HG03460 (cell line): ENCODE measurements around the gene GRK1.

ENCODE experiments used
- ATAC-seq: cut with Tn5 transposase; IDR thresholded peaks from one replicate; pipeline ENCODE4 v1.9.1; 2021; ENCODE audit not compliant: unreplicated experiment

GRK1 gene

GRCh38 chr13:113754691-113755090 is 87.7 kb downstream of the GRK1 start:
- no peak for ATAC-seq

GRCh38 chr13:113756441-113757097 is 89.5 kb downstream of the GRK1 start:
- no peak for ATAC-seq

DNA sequence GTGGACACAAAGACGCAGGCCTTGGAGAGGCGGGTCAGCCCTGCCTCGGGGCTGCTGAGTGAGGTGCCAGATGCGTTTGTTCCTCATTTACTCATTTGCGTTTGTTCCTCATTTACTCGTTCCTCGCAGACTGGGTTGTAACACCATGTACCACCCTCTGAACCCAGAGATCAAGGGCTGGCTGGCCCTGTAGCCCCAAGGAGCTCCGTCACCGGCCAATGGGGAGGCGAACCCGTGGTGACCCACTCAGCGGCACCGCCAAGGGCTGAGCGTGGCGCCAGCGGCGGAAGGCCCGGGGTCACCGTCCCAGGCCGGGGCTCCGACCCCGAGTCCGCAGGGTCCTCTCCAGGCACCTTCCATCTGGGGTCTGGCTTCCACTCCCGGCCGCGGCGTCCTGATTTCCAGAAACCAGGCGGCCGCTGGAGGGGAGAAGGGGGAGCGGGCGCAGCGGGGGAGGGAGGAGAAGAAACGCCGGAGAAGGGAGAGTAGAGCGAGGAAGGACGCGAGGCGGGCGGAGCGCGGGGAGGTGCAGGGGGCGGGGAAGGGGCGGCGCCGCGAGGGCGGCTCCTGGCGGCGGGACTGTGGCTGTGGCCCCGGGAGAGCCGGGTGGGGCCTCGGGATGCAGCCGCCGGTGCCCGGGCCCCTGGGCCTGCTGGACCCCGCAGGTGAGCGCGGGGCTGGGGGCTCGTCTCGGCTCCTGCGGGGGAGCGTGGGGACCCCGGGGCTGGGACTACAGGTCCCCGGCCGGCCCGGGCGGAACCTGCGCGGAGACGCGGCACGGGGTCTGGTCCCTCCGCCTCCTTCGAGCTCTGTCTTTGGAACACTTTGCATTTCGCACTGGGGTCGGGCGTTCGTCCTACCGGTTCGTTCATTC is 91.9 kb downstream of the GRK1 start, which contains the start of gene TMEM255B:
TMEM255B (plus strand) TSS at position 576 of the 874 bp plus-strand sequence; CDS start at position 620, 44 bp downstream.
- ATAC-seq = peak; percentile 82

DNA sequence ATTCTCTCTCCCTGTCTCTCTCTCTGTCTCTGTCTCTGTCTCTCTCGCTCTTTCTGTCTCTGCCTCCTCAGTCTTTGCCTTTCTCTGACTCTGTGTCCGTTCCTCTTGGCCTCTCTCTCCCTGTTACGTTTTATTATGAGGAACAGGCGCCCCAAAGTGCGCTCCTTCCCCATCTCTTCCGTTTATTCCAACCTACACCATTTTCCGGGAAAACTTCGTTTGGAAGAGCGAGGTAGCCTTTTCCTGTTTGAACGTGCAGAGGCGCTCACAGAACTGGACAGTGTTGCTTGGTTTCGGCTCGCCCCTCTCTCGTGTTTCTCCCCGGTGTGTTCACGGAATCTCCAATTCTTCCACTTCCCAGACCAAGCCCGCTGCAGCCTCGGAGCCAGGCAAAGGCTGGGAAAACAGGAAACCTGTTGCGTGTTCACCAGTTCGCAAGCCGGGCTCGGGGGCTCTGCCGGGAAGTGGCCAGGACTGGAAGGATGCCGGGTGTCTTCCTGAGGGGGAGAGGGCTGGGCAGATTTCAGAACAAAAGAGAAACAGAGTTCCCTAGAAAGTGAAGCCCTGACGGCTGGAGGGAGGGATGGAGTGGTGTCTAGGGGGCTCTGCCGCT is 92.6 kb downstream of the GRK1 start:
- no peak for ATAC-seq

- no peak for ATAC-seq
Measured at GRCh38 chr13:113761136-113761535, 94.1 kb downstream of the GRK1 start.

DNA sequence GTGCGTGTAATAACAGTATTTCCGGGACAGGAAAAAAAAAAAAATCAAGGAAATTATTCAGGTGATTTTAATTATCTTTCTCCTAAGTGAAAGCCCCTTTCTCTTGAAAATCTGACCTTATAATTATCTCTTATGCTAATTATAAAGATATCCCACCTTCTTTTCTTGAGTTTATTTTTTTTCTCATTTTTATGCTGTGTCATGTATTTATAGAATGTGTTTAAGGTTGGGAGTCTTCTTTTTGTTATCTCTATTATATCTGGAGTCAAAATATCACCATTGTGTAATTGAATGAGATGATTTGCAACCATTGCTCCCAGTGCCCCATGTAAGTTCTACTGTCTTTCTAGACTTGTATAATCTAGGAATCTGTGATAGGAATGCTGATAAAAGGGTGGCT is 95.1 kb downstream of the GRK1 start:
- ATAC-seq = no peak

DNA sequence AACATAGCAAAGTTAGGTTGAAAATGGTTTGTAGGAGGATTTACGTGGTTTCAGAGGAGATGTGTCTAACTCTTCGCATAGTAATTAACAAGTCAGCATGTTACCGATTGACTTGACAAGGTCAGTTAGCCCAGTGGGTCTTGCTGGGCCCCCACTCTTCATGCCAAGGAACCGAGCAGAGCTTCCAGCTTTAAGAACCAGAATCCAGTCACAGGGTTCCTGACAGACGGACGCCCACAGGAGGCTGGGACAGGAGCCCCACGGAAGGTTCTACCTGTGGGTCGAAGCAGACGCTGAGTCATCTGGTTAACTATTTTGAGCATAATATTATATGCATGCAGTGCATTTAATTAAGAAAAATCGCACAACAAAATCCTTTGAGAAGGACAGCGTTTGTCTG is 95.5 kb downstream of the GRK1 start:
- ATAC-seq = no peak

DNA sequence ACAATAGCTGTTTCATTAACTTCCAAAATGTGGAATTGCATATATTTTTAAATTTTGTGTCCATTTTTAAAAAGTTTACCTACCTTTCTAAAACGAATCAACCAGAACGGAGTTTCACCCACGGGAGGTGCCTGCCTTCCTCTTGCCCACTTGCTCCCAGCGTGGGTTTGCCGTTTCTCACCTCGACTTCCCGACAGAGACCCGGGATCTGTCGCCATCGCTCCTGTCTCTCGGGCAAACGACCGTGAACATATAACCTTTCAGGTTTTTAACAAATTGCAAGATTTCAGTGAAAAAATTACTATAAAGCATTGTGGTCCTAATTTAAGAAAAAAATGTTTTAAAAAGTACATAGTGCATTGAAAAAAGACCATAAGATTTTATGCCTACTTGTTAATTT is 96.2 kb downstream of the GRK1 start:
- no peak for ATAC-seq

DNA sequence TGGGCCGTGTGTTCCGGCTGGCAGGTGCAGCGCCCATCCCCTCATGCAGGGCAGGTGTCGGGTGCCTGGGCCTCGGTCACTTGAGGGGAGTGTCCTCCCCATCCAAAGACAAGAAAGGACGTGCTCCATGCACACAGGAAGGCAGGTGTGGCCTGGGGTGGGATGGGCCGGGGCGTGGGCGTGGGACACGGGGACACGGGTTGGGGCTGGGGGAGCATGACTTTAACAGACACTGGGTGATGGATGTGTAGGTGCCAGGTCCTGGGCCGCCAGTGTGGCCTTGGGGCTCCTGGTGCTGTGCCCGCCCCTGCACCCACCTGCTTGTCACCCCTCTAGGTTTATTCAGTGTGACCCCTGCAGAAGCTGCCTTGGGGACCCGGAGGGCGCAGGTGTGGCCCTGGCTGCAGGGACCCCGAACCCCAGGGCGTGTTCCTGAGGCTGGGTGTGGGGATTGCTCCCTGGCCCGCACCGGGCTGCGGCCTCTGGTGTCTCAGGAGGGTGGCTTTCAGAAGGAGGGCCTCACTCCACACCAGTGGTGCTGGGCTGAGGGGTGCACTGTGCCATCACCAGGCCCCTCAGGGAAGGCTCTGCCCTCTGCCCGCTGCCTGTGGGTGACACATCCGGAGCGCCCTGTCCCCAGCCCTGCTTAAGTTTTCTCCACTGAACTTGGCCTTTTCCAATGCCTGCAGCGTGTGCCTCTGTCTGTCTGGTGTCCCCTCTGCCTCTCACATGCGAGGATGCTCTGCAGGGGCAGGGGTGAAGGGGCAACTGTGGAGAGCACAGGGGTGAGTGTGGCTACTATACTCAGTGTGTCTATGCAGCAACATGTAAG is 97.2 kb downstream of the GRK1 start:
- ATAC-seq = no peak

- no peak for ATAC-seq
Measured at GRCh38 chr13:113764793-113765563, 98.0 kb downstream of the GRK1 start.

DNA sequence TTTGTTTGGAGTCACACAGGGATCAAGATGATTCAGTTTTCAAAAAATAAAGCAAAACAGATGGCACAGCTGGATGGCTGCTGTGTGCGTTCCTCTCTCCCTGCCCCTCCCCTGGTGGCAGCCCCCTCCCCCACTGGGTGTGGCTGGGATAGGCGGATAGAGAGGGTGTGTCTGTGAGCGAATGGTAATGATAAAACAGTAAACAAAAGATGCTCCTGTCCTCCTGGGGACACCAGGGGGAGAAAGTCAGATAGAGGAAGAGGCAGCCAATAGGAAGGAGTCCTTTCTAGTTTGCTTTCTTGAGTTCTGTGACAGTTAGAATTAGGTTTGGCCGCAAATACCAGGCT is 98.5 kb downstream of the GRK1 start:
- ATAC-seq = no peak

- no peak for ATAC-seq
Measured at GRCh38 chr13:113766035-113766800, 99.2 kb downstream of the GRK1 start.

DNA sequence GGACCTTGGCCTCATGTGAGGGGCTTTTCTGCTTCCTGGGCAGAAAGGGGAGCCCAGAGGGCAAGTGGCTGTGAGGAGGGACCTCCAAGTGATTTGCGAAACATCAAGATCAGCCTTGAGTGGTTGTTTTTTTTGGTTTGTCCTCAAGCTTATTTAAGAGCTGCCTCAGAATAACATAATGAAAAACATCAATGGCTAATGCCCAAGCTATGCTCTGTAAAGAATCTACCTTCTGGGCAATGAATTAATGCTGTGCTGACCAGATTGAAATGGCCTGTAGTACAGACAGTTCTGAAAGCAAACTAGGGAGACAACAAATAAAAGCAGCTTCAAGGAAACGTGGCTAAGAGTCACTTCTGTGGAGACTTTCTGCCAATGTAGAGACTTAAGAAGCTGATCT is 100.3 kb downstream of the GRK1 start:
- ATAC-seq = no peak

DNA sequence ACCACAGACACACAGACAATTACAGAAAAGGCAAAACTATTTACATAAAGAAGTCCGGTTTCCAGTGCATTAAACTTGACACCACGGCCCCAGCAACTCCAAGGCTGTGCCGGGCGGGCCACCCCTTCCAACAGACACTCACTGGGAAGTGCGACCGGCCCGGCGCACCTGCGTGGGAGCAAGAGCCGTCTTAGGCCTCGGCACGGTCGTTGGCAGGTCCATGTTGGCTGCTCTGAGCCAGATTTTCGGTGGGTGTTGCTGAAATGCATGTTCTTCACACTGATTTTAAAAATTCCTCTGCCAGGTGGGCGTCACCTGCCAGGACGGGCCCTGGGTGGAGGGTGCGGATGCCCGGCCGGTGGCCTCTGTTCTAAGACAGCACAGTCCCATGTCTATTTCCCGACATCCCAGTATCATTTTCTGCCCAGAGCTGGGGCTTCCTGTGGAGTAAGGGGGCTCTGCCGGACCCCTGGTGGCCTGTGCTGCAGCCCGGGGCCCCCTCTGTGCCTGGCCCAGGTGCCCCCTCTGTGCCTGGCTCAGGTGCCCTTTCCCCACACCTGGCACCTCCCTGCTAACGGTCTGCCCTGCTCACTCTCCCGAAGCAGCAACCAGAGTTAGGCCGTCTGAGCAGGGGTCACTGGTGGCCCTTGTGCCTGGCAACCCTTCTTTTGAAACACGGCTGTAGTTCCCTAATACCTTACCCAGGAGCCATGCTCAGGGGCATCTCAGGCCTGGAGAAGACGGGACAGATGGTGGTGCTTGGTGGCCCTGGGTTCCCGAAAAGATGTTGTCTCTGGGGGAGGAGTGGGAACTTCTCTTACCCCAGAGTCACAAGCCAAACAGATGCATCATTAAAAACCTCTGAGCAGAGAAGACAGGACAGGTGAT is 101.2 kb downstream of the GRK1 start:
- ATAC-seq = no peak

GRCh38 chr13:113769106-113769505 is 102.1 kb downstream of the GRK1 start:
- ATAC-seq = no peak

- no peak for ATAC-seq
Measured at GRCh38 chr13:113769881-113770280, 102.9 kb downstream of the GRK1 start.

GRCh38 chr13:113770441-113770840 is 103.4 kb downstream of the GRK1 start:
- ATAC-seq = no peak

DNA sequence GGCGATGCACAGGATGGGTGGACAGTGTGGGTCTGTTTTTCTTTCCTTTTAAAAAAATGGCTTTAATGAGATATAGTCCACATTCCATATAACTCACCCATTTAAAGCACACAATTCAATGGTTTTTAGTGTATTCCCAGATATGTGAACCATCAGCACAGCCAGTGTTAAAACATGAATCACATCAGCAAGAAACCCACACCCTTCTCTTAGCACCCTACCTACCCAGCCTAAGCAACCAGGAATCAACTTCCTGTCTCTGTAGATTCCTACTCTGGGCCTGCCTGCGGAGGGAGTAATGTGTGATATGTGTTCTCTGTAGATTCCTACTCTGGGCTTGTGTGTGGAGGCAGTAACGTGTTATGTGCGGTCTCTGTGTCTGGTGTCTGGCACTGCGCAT is 103.9 kb downstream of the GRK1 start:
- no peak for ATAC-seq
